Lung (tissue), 12 donors: Measurements from ENCODE around the gene MEX3D. TPM values are rescaled to one million over a fixed set of nuclear protein-coding genes. Genes with fewer than 3 reads are reported as not detected.
A peak's percentile ranks its signal among the peaks of the same experiment; 100 is the strongest.
"Not testable (repeated sequence)": the region's sequence is repeated elsewhere in the genome, so short reads cannot be mapped to it uniquely, and the experiment has no call there.

ENCODE experiments used
- ATAC-seq: fragments of 200-7000 bp; cut with Tn5 transposase; one replicate; pipeline ENCODE4 v1.9.1; 2020; ENCODE audit warnings: moderate number of reproducible peaks; ENCODE audit not compliant: insufficient read depth, low FRiP score
- DNase-seq, 3 donors: peaks; one replicate each; pipeline ENCODE4 v3.0.0-alpha.2; 2013 to 2017
- H3K27ac ChIP-seq, 2 donors: one replicate each; pipeline ENCODE4 v1.5.1; 2013; ENCODE audit warnings: mild to moderate bottlenecking in 2 of 2, moderate library complexity in 2 of 2, control low read depth in 1 of 2, inconsistent platforms in 1 of 2, low read depth in 1 of 2, low read length in 1 of 2
- H3K27me3 ChIP-seq, 3 donors: one replicate each; pipeline ENCODE4 v1.5.1; 2013; ENCODE audit warnings: low read length in 2 of 3; ENCODE audit not compliant: control insufficient read depth in 3 of 3, insufficient read depth in 3 of 3
- H3K36me3 ChIP-seq, 4 donors: one replicate each; pipeline ENCODE4 v1.5.1; 2013; ENCODE audit warnings: low read length in 4 of 4, mild to moderate bottlenecking in 1 of 4, moderate library complexity in 1 of 4; ENCODE audit not compliant: control insufficient read depth in 4 of 4, insufficient read depth in 4 of 4
- H3K4me1 ChIP-seq, 5 donors: one replicate each; pipeline ENCODE4 v1.5.1; 2013; ENCODE audit warnings: low read length in 5 of 5, mild to moderate bottlenecking in 2 of 5, moderate library complexity in 1 of 5; ENCODE audit not compliant: control insufficient read depth in 5 of 5, insufficient read depth in 5 of 5
- H3K4me3 ChIP-seq: one replicate; pipeline ENCODE4 v1.5.1; 2013; ENCODE audit warnings: mild to moderate bottlenecking, control low read depth, moderate library complexity
- H3K9ac ChIP-seq, 2 donors: one replicate each; pipeline ENCODE4 v1.5.1; 2013; ENCODE audit warnings: low read length in 2 of 2, control low read depth in 1 of 2; ENCODE audit not compliant: insufficient read depth in 1 of 2
- H3K9me3 ChIP-seq, 4 donors: one replicate each; pipeline ENCODE4 v1.5.1; 2013; ENCODE audit warnings: low read length in 3 of 4, mild to moderate bottlenecking in 1 of 4, moderate library complexity in 1 of 4; ENCODE audit not compliant: control insufficient read depth in 4 of 4, insufficient read depth in 3 of 4
- WGBS, 2 donors: extraction: QIAGEN DNeasy Blood & Tissue Kit; methylation state at CpG; one replicate each; pipeline ENCODE4 v1.1.7; 2013; 5-methylcytosine and 5-hydroxymethylcytosine counted together
- polyA plus RNA-seq, 2 donors: library from polyadenylated mRNA; stranded (reverse); fragments of 200-250 nt; gene quantifications; one replicate each; pipeline ENCODE4 v1.2.1, GENCODE V29; 2013
- total RNA-seq, 2 donors: library from RNA; depleted of rRNA in 1 of 2; stranded (reverse); fragments of >200 nt in 1 of 2; gene quantifications; one replicate each; pipeline ENCODE4 v1.2.1, GENCODE V29; 2014 to 2021
- TF ChIP-seq, protein P1 (sequence below): IDR thresholded peaks from 2 replicates; pipeline ENCODE4 v1.5.1; 2012; ENCODE audit warnings: mild to moderate bottlenecking; ENCODE audit errors: control extremely low read depth, extremely low read depth
- donor health status: control.
- donor health status: control.
- donor health status: Bipolar disorder and iron deficiency.
- donor health status: healthy.
- donor health status: DM: yes; HTN: yes; CAD: no.

Gene MEX3D
- total and polyA plus RNA-seq, 4 donors: 4.8 to 33.9 (median 19.8) TPM

GRCh38 chr19:1521636-1522035 lies 46.5 kb downstream of the MEX3D start:
- no peak overlapping the region for H3K9ac ChIP-seq
- no peak overlapping the region for H3K4me3 ChIP-seq
- peak overlapping the region in 1 of 2 donors; percentile 25 for H3K27ac ChIP-seq
- H3K4me1 ChIP-seq: peaks cover 0 to 10% (median 3%) of the 10 kb centered on the region in 5 donors
- 61 to 73% methylated on average over 13 to 14 of the region's 14 CpGs for WGBS, 2 donors
- DNase-seq: peak; percentile 37 to 70 (median 52)
- H3K9me3 ChIP-seq: peaks cover 0 to 16% (median 0%) of the 10 kb centered on the region in 4 donors
- peaks cover 13 to 34% (median 20%) of the 10 kb centered on the region in 3 donors for H3K27me3 ChIP-seq
- TF ChIP-seq, protein P1, sequence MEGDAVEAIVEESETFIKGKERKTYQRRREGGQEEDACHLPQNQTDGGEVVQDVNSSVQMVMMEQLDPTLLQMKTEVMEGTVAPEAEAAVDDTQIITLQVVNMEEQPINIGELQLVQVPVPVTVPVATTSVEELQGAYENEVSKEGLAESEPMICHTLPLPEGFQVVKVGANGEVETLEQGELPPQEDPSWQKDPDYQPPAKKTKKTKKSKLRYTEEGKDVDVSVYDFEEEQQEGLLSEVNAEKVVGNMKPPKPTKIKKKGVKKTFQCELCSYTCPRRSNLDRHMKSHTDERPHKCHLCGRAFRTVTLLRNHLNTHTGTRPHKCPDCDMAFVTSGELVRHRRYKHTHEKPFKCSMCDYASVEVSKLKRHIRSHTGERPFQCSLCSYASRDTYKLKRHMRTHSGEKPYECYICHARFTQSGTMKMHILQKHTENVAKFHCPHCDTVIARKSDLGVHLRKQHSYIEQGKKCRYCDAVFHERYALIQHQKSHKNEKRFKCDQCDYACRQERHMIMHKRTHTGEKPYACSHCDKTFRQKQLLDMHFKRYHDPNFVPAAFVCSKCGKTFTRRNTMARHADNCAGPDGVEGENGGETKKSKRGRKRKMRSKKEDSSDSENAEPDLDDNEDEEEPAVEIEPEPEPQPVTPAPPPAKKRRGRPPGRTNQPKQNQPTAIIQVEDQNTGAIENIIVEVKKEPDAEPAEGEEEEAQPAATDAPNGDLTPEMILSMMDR: no peak
- no peak for ATAC-seq
- no peaks in the 10 kb centered on the region for H3K36me3 ChIP-seq

GRCh38 chr19:1520203-1520780 lies 47.8 kb downstream of the MEX3D start:
- DNase-seq: no peak
- H3K9ac ChIP-seq: no peak overlapping the region
- H3K4me3 ChIP-seq: no peak overlapping the region
- H3K27me3 ChIP-seq: peaks cover 9 to 27% (median 10%) of the 10 kb centered on the region in 3 donors
- H3K4me1 ChIP-seq: peaks cover 0 to 10% (median 3%) of the 10 kb centered on the region in 5 donors
- H3K36me3 ChIP-seq: no peaks in the 10 kb centered on the region
- peaks cover 0 to 17% (median 0%) of the 10 kb centered on the region in 4 donors for H3K9me3 ChIP-seq
- ATAC-seq: no peak
- TF ChIP-seq, protein P1: no peak
- 77% methylated on average over 17 of the region's 17 CpGs for WGBS, 2 donors
- no peak overlapping the region for H3K27ac ChIP-seq

GRCh38 chr19:1519802-1520201 lies 48.3 kb downstream of the MEX3D start:
- DNase-seq, H3K4me3 ChIP-seq, H3K27ac ChIP-seq, H3K4me1 ChIP-seq, H3K9ac ChIP-seq, ATAC-seq, H3K36me3 ChIP-seq: not testable (repeated sequence)
- Histone ChIP-seq H3K27me3 (peaks cover 8 to 26% (median 9%) of the 10 kb centered on the region in 3 donors), H3K9me3 (peaks cover 0 to 14% (median 0%) of the 10 kb centered on the region in 4 donors)
- WGBS, 2 donors: 84 to 88% methylated on average over 8 of the region's 8 CpGs

DNA sequence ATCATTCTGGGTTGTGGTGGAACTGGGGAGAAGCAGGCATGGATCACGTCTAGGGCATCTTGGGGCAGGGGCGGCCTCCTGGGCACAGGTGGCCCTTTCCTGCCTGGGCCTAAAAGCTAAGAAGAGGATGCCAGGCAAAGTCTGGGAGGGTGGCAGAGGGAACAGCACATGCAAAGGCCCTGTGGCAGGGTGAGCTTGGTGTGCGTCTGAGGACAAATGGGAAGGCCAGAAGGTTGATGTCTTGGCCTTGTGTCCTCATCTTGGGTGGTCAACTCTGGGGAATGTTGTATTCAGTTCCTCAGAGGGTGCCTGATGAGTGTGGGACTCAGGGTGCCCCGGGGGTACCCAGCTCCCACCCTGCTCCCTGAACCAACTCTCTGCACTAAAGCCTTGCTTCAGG lies 49.7 kb downstream of the MEX3D start:
- Histone ChIP-seq H3K4me3 (no peak overlapping the region), H3K9ac (no peak overlapping the region), H3K27me3 (peaks cover 0 to 30% (median 6%) of the 10 kb centered on the region in 3 donors), H3K4me1 (peaks cover 0 to 4% (median 0%) of the 10 kb centered on the region in 5 donors), H3K36me3 (no peaks in the 10 kb centered on the region), H3K9me3 (peaks cover 0 to 6% (median 0%) of the 10 kb centered on the region in 4 donors), H3K27ac (no peak overlapping the region)
- no peak for ATAC-seq
- whole genome bisulfite sequencing, 2 donors: 85 to 93% methylated on average over 4 of the region's 4 CpGs
- TF ChIP-seq, protein P1: no peak
- no peak for DNase-seq
